SH-SY5Y (cell line): ENCODE data around the gene IQGAP1.

Experiments
- GATA2 ChIP-seq: IDR thresholded peaks from 2 replicates; pipeline ENCODE4 v1.6.1; 2011; ENCODE audit warnings: mild to moderate bottlenecking, low read depth, low read length
- GATA3 ChIP-seq: IDR thresholded peaks from 2 replicates; pipeline ENCODE4 v1.6.1; 2011; ENCODE audit warnings: low read depth, mild to moderate bottlenecking, low read length, moderate library complexity

IQGAP1 gene

GRCh38 chr15:90441027-90441426 is 53.0 kb downstream of the IQGAP1 start:
- TF ChIP-seq GATA3 (no peak), GATA2 (no peak)

- TF ChIP-seq GATA3 (no peak), GATA2 (no peak)
Measured at GRCh38 chr15:90442423-90442822, 54.4 kb downstream of the IQGAP1 start.

- no peak for TF ChIP-seq GATA3
- no peak for TF ChIP-seq GATA2
Measured at GRCh38 chr15:90449206-90449735, 61.2 kb downstream of the IQGAP1 start.

GRCh38 chr15:90451053-90451850 is 63.2 kb downstream of the IQGAP1 start:
- TF ChIP-seq GATA2 = no peak
- no peak for TF ChIP-seq GATA3

- TF ChIP-seq GATA2 = no peak
- TF ChIP-seq GATA3 = no peak
Measured at GRCh38 chr15:90456236-90456635, 68.2 kb downstream of the IQGAP1 start.

GRCh38 chr15:90458061-90458460 is 70.0 kb downstream of the IQGAP1 start:
- no peak for TF ChIP-seq GATA2
- no peak for TF ChIP-seq GATA3

GRCh38 chr15:90459368-90459767 is 71.3 kb downstream of the IQGAP1 start:
- no peak for TF ChIP-seq GATA3
- no peak for TF ChIP-seq GATA2

- TF ChIP-seq GATA3 (no peak), GATA2 (no peak)
Measured at GRCh38 chr15:90460142-90460824, 72.2 kb downstream of the IQGAP1 start.

GRCh38 chr15:90463381-90463780 is 75.3 kb downstream of the IQGAP1 start:
- TF ChIP-seq GATA3 (no peak), GATA2 (no peak)

GRCh38 chr15:90465140-90465929 is 77.3 kb downstream of the IQGAP1 start:
- TF ChIP-seq GATA2 (no peak), GATA3 (no peak)

- TF ChIP-seq GATA2 (no peak), GATA3 (no peak)
Measured at GRCh38 chr15:90465930-90466567, 78.0 kb downstream of the IQGAP1 start.

- TF ChIP-seq GATA2 (no peak), GATA3 (no peak)
Measured at GRCh38 chr15:90469723-90470122, 81.7 kb downstream of the IQGAP1 start.

- no peak for TF ChIP-seq GATA3
- no peak for TF ChIP-seq GATA2
Measured at GRCh38 chr15:90470453-90470852, 82.4 kb downstream of the IQGAP1 start.

- no peak for TF ChIP-seq GATA2
Measured at GRCh38 chr15:90471126-90471525, 83.1 kb downstream of the IQGAP1 start.
